Suprapubic skin (tissue), 4 donors: ENCODE results near the gene SCTR.

Experiments used
- CTCF ChIP-seq, 2 donors: fragments of 200-600 bp in 1 of 2; fragments of 450-650 bp in 1 of 2; sonication (generic) in 1 of 2; IDR thresholded peaks; one replicate each; pipeline ENCODE4 v1.5.1; 2016 to 2019; ENCODE audit warnings: antibody characterized with exemption in 2 of 2, mild to moderate bottlenecking in 1 of 2, moderate library complexity in 1 of 2
- EP300 ChIP-seq: sonication (generic); formaldehyde crosslinking; IDR thresholded peaks from one replicate; pipeline ENCODE4 v1.6.1; 2017; ENCODE audit warnings: antibody characterized with exemption
- POLR2A ChIP-seq, 2 donors: fragments of 450-650 bp; IDR thresholded peaks; one replicate each; pipeline ENCODE4 v1.6.1; 2017; ENCODE audit warnings: antibody characterized with exemption in 2 of 2, mild to moderate bottlenecking in 2 of 2, moderate library complexity in 2 of 2
- POLR2AphosphoS5 ChIP-seq, 3 donors: sonication (generic); formaldehyde crosslinking; IDR thresholded peaks; one replicate each; pipeline ENCODE4 v1.6.1; 2017; ENCODE audit warnings: antibody characterized with exemption in 3 of 3

GRCh38 chr2:119549241-119549640 lies 25.0 kb upstream of the SCTR start:
- TF ChIP-seq CTCF (IDR thresholded peaks at IDR 0.05) = no peak
- no peak for TF ChIP-seq EP300
- TF ChIP-seq POLR2A (IDR thresholded peaks at IDR 0.05) = no peak
- no peak for TF ChIP-seq POLR2AphosphoS5 (IDR thresholded peaks at IDR 0.05)
